ENCODE measurements around the gene OR13G1. TPM values are rescaled to one million over a fixed set of nuclear protein-coding genes. Genes with fewer than 3 reads are reported as not detected.
"Not testable (repeated sequence)": the region's sequence is repeated elsewhere in the genome, so short reads cannot be mapped to it uniquely, and the experiment has no call there.

The OR13G1 gene
- not detected for polyA plus RNA-seq (2013, experiment 1 of 2; ENCODE audit: insufficient read length)
- polyA plus RNA-seq (2013, experiment 2 of 2; ENCODE audit: insufficient read length): not detected

- no peak for DNase-seq
Observed at GRCh38 chr1:247679639-247680038, at the start of gene OR13G1. OR13G1 (minus strand) TSS chr1:247679739; CDS start chr1:247673041, 6,698 bp downstream.

- DNase-seq: no peak
Observed at GRCh38 chr1:247721222-247721621, 41.7 kb upstream of the OR13G1 start.

- no peak for DNase-seq
Observed at GRCh38 chr1:247716546-247716945, 37.0 kb upstream of the OR13G1 start, which contains the start of gene OR6F1. OR6F1 (minus strand) TSS chr1:247716646; CDS start chr1:247712755, 3,891 bp downstream.

- no peak for DNase-seq
Observed at GRCh38 chr1:247713753-247714152, 34.2 kb upstream of the OR13G1 start.

- DNase-seq: not testable (repeated sequence)
Observed at GRCh38 chr1:247710681-247711080, 31.1 kb upstream of the OR13G1 start.

GRCh38 chr1:247701338-247701737, 21.8 kb upstream of the OR13G1 start:
- no peak for DNase-seq

GRCh38 chr1:247681288-247681897, 1.9 kb upstream of the OR13G1 start:
- DNase-seq: no peak

- no peak for DNase-seq
Observed at GRCh38 chr1:247680171-247680570, 632 bp upstream of the OR13G1 start.

- no peak for DNase-seq
Observed at GRCh38 chr1:247669225-247669624, 10.3 kb downstream of the OR13G1 start.

- no peak for DNase-seq
Observed at GRCh38 chr1:247656221-247656875, 23.2 kb downstream of the OR13G1 start.

- DNase-seq: no peak
Observed at GRCh38 chr1:247653040-247653439, 26.5 kb downstream of the OR13G1 start.

GRCh38 chr1:247647864-247648263, 31.7 kb downstream of the OR13G1 start:
- DNase-seq: no peak

GRCh38 chr1:247646867-247647266, 32.7 kb downstream of the OR13G1 start:
- DNase-seq: no peak

GRCh38 chr1:247642742-247643141, 36.8 kb downstream of the OR13G1 start:
- no peak for DNase-seq

- peak; percentile 39 for DNase-seq
Observed at GRCh38 chr1:247639381-247639981, 40.1 kb downstream of the OR13G1 start.

GRCh38 chr1:247638781-247639180, 40.8 kb downstream of the OR13G1 start:
- no peak for DNase-seq

- DNase-seq: no peak
Observed at GRCh38 chr1:247638011-247638410, 41.5 kb downstream of the OR13G1 start.

GRCh38 chr1:247627951-247628350, 51.6 kb downstream of the OR13G1 start:
- no peak for DNase-seq

All from fibroblast of skin of abdomen (primary cell).